Fibroblast of peridontal ligament (primary cell): ENCODE results near the gene POLR3E.
"Not testable (repeated sequence)": the region's sequence is repeated elsewhere in the genome, so short reads cannot be mapped to it uniquely, and the experiment has no call there.

ENCODE experiments used
- DNase-seq: peaks from one replicate; pipeline ENCODE4 v3.0.0-alpha.2; 2010; ENCODE audit errors: extremely low read depth

Gene POLR3E

GRCh38 chr16:22293137-22294106 is 3.8 kb upstream of the POLR3E start:
- no peak for DNase-seq

DNA sequence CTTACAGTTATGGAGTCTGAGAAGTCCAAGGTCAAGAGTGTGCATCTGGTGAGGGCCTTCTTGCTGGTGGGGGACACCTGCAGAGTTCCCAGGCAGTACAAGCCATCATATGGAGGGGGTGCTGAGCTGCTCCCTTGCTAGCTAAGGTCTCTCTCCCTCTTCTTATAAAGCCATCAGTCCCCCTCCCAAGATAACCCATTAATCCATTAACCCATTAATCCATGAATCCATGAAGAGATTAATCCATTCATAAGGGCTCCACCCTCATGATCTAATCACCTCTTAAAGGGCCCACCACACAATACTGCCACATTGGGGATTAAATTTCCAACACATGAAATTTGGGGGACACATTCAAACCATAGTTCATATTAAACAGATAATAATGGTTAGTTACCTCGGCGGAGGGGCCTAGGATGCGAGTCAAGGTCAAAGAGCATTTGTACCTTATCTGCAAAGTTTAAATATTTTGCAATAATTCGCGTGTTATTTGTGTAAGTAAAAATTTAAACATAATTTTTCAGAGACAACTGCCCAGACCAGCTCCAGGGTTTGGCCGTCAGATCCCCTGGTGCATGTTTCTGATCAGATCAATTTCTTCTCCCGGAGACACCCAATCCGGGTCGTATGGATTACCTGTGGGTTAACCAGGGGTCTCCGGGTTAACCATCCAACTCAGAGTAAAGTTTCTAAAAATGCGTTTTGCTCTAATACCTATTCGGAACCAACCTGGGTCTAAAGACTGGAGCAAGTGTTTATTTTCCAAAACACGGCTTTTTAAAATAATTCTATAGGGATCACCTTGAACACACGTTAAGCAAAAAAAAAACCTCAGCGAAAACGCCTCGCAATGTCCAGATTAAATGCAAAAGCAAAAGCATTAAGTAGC is 740 bp upstream of the POLR3E start:
- DNase-seq: peak; percentile 12

DNA sequence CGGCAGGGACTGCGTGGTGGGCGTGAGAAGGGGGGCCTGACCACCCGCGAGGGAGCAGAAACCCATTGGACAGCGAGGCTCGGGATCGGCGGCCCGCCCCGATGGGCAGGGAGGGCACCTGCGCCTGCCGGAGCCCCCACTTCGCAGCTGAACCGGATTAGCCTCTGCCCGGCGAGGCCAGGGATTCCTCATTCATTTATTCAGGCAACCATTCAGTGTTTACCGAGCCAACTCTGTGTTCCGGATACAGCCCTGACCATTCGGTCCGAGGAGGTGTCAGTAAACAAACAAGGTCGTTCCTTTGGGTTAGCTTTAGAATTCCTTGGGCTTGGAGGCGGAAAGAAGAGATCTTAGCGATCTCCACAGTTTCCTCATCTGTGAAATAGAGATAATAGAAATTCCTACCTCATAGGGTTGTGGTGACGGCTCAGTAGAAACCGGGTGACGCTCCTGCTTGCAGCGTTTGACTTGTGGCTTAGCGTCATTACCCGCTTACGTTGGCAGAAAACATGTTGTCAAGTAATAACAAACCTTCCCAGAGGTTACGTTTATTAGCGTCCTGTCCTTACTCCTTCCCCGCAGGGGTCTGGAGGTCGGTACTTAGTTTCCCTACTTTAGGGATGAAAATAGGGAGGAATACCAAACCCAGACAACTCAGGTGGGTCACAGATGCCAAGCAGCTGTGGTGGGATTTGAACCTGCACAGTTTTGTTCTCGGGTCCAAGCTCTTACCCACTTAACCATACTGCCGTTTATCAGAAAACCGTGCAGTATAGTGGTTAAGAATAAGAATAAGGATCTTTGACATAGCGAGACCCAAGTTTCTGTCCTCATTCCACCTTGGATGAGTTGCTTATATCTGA is 893 bp downstream of the POLR3E start:
- peak; percentile 97 for DNase-seq

DNA sequence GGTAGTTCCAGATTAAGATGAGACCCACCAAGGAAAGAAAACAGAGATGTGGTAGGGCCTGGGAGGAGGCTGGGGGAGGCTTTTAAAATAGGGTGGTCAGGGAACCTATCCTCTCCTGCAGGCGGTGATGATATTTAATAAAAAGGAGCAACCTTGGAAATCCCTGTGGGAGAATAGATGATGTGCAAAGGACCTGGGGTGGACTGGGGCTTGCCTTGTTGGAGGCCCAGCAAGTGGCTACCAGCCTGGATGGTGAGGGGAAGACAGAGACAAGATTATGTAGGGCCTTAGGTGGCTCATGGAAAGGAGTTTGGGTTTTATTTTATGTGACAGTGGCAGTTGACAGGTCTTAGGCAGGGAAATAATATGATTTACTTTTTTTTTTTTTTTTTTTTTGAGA is 1.8 kb downstream of the POLR3E start:
- no peak for DNase-seq

GRCh38 chr16:22300427-22301071 is 3.3 kb downstream of the POLR3E start:
- DNase-seq: peak; percentile 56

GRCh38 chr16:22301423-22301822 is 4.2 kb downstream of the POLR3E start:
- DNase-seq: not testable (repeated sequence)

- DNase-seq: no peak
Measured at GRCh38 chr16:22302776-22303363, 5.7 kb downstream of the POLR3E start.

GRCh38 chr16:22304411-22304810 is 7.2 kb downstream of the POLR3E start:
- DNase-seq: no peak

DNA sequence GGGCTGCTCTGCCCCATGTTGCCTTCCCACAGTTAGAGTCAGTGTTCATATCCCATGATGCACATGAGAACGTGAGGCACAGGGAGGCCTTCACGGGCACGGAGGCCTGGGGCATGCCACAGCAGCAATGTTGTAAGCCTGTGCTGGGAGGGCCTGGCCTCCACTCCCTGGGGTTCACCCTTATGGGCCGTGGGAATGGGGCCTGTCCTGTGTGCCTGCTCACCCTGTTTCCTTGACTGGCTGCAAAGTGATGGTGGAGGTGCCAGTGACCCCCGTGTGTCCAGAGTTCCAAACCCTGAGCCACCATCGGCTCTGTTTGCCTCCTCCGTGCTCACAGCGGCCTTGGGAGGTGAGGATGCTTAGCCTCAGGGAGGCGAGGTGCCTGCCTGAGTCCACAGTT is 9.6 kb downstream of the POLR3E start:
- DNase-seq: no peak

DNA sequence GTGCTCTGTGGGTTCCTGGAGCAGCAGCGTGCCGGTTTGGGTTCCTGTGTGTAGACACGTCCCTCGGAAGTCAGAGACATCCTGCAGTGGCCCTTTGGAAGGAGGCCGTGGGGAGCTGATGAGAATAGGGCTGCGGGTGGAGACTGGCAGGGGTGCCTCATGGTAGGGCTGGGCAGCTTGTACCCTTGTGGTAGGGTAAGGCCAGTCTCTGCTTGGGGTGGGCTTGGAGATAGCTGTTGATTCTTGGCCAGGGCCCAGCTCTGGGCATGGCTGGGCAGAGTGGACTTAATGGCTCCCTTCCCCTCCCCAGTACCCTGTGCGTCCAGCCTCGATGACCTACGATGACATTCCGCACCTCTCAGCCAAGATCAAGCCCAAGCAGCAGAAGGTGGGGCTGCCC is 10.6 kb downstream of the POLR3E start:
- no peak for DNase-seq

DNA sequence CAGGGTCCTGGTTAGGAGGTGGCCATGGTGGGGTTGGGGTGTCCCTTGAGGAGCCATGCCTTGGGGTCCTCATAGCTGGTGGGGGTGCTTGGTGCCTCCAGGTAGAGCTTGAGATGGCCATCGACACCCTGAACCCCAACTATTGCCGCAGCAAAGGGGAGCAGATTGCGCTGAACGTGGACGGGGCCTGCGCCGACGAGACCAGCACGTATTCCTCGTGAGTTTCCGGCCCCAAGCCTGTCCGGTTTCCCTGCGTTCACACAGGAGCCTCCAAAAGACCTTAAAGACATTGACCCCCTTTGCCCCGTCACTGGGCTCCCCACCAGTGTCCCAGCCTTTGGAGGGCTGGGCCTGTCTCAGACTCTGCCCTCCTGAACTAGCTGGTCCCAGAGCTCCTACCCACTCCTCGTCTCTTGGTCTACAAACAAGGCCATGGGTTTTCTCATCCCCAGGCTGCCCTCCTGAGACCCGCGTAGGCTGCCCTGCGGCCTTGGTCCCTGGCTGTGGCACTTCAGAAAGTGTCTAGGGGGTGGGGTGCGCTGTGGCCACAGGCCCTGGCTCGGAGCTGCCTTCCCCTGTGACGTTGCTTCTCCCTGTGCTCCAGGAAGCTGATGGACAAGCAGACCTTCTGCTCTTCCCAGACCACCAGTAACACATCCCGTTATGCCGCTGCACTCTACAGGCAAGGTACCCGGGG is 11.8 kb downstream of the POLR3E start:
- no peak for DNase-seq

DNA sequence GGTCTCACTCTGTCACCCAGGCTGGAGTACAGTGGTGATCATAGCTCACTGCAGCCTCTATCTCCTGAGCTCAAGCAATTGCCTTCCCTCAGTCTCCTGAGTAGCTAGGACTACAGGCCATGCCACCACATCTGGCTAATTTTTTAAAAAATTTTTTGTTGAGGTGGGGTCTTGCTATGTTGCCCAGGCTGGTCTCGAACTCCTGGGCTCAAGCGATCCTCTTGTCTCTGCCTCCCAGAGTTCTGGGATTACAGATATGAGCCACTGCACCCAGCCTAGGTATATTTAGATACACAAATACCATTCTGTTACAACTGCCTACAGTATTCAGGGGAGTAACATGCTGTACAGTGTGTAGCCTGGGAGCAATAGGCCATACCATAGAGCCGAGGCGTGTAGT is 14.3 kb downstream of the POLR3E start:
- DNase-seq: no peak

DNA sequence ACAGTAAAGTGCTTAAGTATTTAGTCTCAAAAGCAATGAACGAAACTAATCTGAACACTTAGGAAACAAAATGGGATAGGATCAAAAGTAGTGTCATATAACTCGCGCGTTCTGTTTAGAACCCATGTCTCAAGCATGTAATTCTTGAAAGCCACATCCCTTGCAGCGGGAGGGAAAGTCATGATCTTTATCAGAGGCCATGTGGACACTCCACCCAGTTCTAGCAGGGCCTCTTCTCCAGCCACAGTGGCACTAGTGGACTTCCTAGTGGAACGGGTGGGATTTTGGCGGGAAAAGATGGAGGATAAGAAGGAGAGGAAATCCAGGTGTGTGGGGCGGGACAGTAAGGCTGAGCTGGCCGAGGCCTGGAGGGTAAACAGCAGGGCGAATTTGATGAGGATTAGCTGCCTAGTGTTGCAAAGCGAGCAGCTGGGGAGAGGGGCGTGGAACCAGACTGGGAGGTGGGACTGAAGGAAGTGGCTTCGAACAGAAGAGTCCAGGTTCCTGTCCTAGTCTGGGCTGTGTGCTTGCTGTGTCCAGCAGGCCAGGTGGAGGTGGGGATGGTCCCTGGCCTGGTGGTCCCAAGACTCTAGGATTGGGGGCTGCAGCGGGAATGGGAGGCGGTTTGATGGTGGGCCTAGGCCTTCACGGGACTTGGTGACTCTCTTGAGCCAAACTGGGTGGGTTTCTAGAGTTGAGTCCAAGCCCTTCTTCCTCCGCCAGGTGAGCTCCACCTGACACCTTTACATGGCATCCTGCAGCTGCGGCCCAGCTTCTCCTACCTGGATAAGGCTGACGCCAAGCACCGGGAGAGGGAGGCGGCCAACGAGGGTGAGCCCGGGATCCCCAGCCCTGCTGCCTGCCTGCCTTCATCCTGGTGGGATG is 15.9 kb downstream of the POLR3E start:
- no peak for DNase-seq

- no peak for DNase-seq
Measured at GRCh38 chr16:22313876-22314470, 16.8 kb downstream of the POLR3E start.

DNA sequence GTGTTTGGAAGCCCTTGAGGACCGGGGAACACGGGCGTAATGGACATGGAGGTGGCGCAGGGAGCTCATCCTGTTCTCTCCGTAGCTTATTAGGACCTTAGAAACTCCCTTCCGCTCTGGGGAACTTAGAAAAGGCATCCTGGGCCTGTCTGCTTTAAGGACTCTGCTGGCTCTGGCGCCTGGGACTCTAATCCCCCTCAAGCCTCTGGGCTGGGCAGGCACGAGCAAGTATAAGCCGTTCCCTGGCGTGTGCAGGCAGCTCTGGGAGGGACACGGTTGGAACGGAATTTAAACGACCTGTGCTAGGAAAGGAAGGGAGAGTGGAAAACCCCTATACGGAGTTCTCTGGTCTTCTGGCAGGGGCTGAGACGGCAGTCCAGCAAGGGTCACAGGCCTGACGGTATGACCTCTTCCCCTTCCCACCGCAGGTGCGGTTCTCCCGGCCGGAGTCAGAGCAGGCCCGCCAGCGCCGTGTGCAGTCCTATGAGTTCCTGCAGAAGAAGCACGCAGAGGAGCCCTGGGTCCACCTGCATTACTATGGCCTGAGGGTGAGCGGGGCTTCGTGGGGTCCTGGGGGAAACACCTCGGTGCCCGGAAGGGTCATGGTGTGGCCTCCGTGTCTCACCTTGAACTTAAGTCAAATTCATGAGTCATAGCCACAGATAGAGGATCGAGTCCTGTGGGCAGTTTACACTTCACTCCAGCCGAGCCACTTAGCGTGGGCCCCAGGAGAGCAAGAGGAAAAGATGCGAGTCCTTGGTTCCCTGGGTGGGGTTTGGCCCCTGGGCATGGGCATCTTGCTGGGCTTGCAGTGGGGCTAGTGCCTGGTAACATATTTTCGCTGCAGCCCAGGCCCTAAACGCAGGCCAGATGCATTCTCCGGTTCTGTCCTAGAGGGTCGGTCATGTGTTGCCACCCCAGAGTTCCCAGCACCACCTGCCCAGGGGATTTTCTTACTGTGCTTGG is 17.7 kb downstream of the POLR3E start:
- no peak for DNase-seq

- no peak for DNase-seq
Measured at GRCh38 chr16:22315979-22316378, 18.8 kb downstream of the POLR3E start.

GRCh38 chr16:22316411-22316811 is 19.2 kb downstream of the POLR3E start:
- no peak for DNase-seq
